Stimulated activated CD4-positive, alpha-beta T cell treated with anti-CD3 and anti-CD28 coated beads, Interleukin-15, amount 100 ng/mL, for 1 hour (primary cell): Measurements from ENCODE around the gene KRTAP19-2.
"Not testable (repeated sequence)": the region's sequence is repeated elsewhere in the genome, so short reads cannot be mapped to it uniquely, and the experiment has no call there.

Experiments used
- DNase-seq, 2 donors: peaks; one replicate each; pipeline ENCODE4 v3.0.0-alpha.2; 2020; ENCODE audit warnings: low read depth in 1 of 2, low spot score in 1 of 2

Gene KRTAP19-2, protein sequence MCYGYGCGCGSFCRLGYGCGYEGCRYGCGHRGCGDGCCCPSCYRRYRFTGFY

DNA sequence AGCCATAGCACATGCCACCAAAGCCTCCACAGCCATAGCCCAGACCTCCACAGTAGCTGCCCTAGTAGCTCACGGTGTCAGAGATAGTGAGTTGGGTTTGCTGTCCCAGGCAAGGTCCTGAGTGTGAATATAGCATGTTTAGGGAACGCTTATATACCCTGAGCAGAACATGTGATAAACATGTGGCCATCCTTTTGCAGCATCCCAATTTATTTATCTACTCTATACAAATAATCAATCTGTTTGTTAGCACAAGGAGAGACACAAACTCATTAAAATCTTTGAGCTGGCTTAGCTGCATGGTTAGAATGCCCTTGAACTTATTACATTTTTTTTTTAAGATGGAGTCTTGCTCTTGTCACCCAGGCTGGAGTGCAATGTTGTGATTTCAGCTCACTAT is at the start of gene KRTAP19-2:
Gene KRTAP19-2 (minus strand): TSS at position 101 of the 400 bp plus-strand sequence. CDS start 88 bp downstream, at position 13.
- no peak for DNase-seq

- no peak for DNase-seq
These were observed 31.6 kb upstream of the KRTAP19-2 start for GRCh38 chr21:30518876-30519275.

DNA sequence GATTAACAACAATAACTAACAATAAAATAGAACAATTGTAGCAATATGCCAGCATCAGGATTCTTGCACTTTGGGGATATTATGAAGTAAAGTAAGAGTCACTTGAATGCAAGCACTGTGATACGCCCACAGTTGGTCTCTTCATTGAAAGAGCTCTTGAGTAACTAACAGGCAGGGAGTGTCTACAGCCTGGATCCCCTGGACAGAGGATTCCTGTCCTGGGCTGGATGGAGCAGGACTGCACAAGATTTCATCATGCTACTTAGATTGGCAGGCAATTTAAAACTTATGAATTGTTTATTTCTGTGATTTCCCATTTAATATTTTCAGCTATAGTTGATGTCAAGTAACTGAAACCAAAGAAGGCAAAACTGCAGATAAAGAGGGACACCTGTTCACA is 28.4 kb upstream of the KRTAP19-2 start:
- DNase-seq: no peak

GRCh38 chr21:30505621-30506205 is 18.5 kb upstream of the KRTAP19-2 start:
- DNase-seq: not testable (repeated sequence)

- no peak for DNase-seq
These were observed 14.8 kb upstream of the KRTAP19-2 start, which contains the start of gene KRTAP19-5 for GRCh38 chr21:30502041-30502440. TSS of gene KRTAP19-5 (minus strand) at chr21:30502141. CDS start at chr21:30502090, 51 bp downstream.

- DNase-seq: no peak
These were observed 9.8 kb upstream of the KRTAP19-2 start, which contains the start of gene KRTAP19-4 for GRCh38 chr21:30497065-30497464. TSS of gene KRTAP19-4 (minus strand) at chr21:30497165. CDS start at chr21:30497110, 55 bp downstream.

DNA sequence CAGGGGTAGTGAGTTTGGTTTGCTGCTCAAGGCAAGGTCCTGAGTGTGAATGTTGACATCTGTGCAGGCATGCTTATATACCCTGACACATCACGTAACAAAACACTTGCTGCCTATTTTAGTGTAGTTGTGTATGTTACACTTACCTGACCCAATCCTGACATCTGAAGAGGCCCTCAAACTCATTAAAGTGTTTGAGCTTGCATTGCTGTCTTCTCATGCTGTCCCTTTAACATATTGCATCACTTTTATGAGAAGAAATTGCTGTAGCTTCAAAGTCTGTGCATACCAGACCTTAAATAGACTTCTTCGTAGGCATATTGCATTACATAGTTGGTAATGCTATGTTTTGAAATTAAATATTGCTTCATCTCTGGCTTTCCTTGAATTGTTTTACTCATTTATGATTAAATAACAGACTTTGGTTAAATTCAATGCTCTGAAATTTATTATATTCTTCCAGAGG is 4.8 kb upstream of the KRTAP19-2 start, which contains the start of gene KRTAP19-3:
Gene KRTAP19-3 (minus strand): TSS at position 51 of the 466 bp plus-strand sequence. CDS start 56 bp downstream, outside the sequence.
- DNase-seq: no peak

GRCh38 chr21:30486180-30486579 is 1.1 kb downstream of the KRTAP19-2 start:
- DNase-seq: no peak

- no peak for DNase-seq
These were observed 5.1 kb downstream of the KRTAP19-2 start for GRCh38 chr21:30482130-30482529.

- no peak for DNase-seq
These were observed 7.1 kb downstream of the KRTAP19-2 start, which contains the start of gene KRTAP19-1 for GRCh38 chr21:30480145-30480544. TSS of gene KRTAP19-1 (minus strand) at chr21:30480367. CDS start at chr21:30480317, 50 bp downstream.

- DNase-seq: no peak
These were observed 8.0 kb downstream of the KRTAP19-2 start for GRCh38 chr21:30479259-30479658.

GRCh38 chr21:30478004-30478403 is 9.2 kb downstream of the KRTAP19-2 start:
- no peak for DNase-seq

DNA sequence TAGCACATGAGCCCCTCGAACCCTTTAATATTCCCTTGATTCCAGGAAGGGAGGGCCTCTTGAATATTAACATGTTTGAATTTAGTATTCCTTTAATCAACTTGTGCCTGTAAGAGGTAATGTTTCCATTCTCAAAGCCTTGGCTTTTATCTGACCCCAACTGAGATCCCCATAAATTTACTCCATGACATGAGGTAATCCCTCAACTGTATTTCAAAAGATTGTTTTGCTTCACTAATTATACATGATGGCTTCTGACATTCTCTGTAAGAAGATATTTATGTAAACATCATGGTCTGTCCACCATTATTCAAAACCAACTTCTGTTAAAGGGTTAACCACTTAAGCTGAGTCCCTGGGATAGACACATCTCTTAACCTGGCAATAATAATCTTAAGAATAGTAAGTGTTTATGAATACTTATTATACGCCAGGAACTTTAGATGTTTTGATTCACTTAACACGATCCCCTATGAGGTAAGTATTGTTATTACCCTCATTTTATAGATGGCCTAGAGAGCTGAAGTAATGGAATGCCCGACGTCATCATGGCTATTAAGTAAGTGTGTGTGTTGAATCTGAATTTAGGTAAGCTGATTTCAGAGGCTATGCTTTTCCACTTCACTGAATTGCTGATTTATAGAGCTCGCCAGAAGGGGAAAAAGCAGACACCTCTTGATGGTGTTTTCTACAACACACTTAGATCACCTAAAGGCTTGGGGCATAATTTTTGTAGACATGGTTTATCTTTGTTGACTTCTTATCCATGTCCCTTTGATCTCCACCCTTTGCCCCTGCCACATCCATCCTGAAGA is 18.1 kb downstream of the KRTAP19-2 start:
- no peak for DNase-seq

- DNase-seq: no peak
These were observed 23.5 kb downstream of the KRTAP19-2 start for GRCh38 chr21:30463713-30464112.

GRCh38 chr21:30448514-30448913 is 38.7 kb downstream of the KRTAP19-2 start:
- DNase-seq: no peak

DNA sequence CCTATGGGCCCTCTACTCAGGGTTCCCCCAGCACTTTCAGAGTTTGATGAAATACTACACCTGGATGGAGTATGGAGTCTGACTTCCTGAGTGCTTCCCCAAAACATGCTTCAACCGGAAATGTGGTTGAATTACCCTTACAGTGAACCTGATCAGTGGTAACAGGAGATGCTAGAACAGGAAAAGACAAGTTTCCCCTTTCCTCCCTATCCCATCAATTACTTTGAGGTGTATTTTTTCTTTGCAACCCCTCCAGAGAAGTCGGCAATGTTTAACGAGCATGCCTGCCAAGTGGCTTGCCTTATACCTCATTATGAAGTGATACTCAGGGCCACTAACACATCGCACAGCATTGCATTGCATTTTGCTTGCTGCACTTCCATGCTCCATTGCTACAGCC is 40.2 kb downstream of the KRTAP19-2 start:
- DNase-seq: no peak

DNA sequence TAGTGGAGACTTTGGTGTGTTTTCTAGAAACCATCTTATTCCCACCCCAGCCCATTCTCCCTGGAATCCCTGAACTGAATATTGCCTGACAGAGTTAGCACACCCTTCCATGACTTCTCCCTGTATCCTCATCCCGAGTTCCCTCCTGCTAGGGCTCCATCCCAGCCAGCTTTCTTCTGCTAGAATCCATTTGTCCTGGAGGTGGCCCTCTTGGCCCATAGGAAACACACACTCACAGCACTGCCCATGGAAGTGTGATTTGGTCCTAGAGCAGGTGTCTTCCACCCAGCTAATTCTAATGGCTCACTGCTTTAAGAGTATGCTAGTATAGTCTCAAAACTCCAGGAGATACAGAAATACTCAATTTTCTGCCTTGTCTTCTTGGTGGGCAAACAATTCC is 43.0 kb downstream of the KRTAP19-2 start:
- DNase-seq: no peak

- DNase-seq: no peak
These were observed 44.0 kb downstream of the KRTAP19-2 start for GRCh38 chr21:30443226-30443625.

DNA sequence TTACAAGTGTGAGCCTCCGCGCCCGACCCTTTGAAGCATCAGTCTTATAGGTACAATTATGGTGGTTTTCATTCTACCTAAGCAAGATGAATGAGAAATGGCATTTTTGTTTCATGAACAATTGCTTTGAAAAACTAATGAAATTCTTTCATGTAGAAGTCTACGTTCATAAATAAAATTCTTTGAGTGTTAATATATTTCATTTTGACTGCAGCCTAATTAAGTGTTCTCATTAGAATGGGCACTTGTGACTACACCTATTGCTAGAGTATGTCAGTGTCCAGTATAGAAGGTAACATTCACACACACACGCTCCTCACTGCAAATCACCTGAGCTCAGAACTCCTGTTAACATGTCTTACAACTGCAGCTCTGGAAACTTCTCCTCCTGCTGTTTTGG is 47.3 kb downstream of the KRTAP19-2 start, which contains the start of gene KRTAP15-1:
Gene KRTAP15-1 (plus strand): TSS at position 301 of the 400 bp plus-strand sequence. CDS start 53 bp downstream, at position 354.
- DNase-seq: no peak
